ENCODE results near the gene ARHGAP26. TPM values are rescaled to one million over a fixed set of nuclear protein-coding genes. Genes with fewer than 3 reads are reported as not detected.
A peak's percentile ranks its signal among the peaks of the same experiment; 100 is the strongest.

ARHGAP26 gene
- total and polyA plus RNA-seq, 2 of the 4 experiments (the other 2 are of a cell fraction), result 0.54 to 0.56 TPM

DNA sequence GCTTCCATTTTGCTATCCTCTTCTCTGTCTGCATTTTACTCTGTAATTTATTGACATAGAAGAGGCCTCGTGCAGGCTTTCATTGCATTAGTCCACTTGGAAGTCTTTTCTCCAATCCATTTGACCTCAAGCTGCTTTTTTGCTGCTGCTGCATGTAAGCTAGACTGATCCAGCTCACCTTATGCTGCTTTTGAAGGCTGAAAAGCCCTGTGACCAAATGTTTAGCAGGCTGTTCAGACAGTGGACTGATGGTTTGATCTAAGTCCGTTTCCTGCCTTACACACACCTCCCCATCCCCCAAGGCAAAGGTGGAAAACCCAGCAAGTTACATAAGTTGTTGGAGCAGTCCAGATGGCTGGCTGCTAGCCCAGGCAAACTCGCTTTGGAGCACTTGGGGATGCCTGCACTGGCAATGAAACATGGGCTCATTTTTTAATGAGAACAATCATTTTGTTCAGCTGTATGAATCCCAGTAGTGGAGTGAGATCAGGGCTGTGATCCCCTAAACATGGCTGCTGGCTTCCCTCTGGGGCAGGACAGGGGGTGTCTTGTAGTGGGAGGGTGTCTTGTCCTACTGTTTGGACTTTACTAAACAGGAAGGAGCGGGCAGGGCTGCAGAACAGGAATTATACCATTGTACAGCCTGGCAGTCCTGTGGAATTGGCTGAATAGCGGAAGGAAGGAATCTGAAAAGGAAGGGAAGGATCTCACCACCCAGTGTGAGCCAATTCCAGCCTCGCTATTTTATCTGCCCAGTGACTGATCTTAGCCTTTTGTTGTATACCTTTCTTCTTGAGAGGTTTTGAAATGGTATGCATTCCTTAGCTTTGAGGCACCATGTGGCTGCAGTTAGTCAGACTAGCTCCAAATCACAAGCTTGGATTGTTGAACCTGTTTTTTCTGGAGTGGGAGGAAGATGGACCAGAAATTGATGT lies 212.0 kb downstream of the ARHGAP26 start:
- peaks cover 28% of the 10 kb centered on the region for H3K9me1 ChIP-seq (ENCODE audit: insufficient read depth, low read length)
- H3K56ac ChIP-seq (ENCODE audit: extremely low read depth, insufficient read depth, low read length), result peak overlapping the region; percentile 42; the same call in 1 of the 2 replicates
- peak overlapping the region; percentile 31 to 91 for H4K8ac ChIP-seq (ENCODE audit: low read depth in 2 of 2, low read length in 2 of 2)
- peak overlapping the region; percentile 70 for H4K91ac ChIP-seq (ENCODE audit: insufficient read depth, low read depth, low read length)
- H3K79me1 ChIP-seq (ENCODE audit: low read depth in 1 of 2, low read length in 2 of 2), result no peaks in the 10 kb centered on the region; a peak in 1 of 4 replicates
- peak overlapping the region; percentile 77; the same call in 1 of the 2 replicates for H3K23ac ChIP-seq (ENCODE audit: low read depth, low read length)
- no TSS peak for BruUV-seq (replicated peaks)
- no peaks in the 10 kb centered on the region for H3K36me3 ChIP-seq (ENCODE audit: control insufficient read depth, insufficient read depth, low read length)
- peak; percentile 80 for ATAC-seq (ENCODE audit: low read depth)
- peaks cover 24% of the 10 kb centered on the region for H3K4me1 ChIP-seq (ENCODE audit: control insufficient read depth, insufficient read depth, low read length)
- H2BK5ac ChIP-seq (ENCODE audit: low read depth, low read length, poor library complexity, severe bottlenecking), result peak overlapping the region; percentile 88
- in situ Hi-C loops (cut with MboI; ENCODE audit: low sequenced_read_pairs), result no loop called here
- ChIA-PET CTCF (no interaction called here), POLR2A (ENCODE audit: unreplicated experiment) (no interaction called here)
- TF ChIP-seq MXI1 (IDR thresholded peaks at IDR 0.05; ENCODE audit: borderline replicate concordance, low read depth, low read length) (no peak), BHLHE40 (IDR thresholded peaks at IDR 0.05; ENCODE audit: low read depth, low read length) (no peak), NFE2L2 (IDR thresholded peaks at IDR 0.05; ENCODE audit: low read depth, low read length) (no peak), SMC3 (IDR thresholded peaks at IDR 0.05; ENCODE audit: low read depth, low read length) (no peak), CEBPB (IDR thresholded peaks at IDR 0.05; ENCODE audit: low read depth, low read length) (peak; percentile 46; the same call in 1 of the 2 replicates), FOS (IDR thresholded peaks at IDR 0.05; ENCODE audit: low read depth, low read length) (no peak), RCOR1 (IDR thresholded peaks at IDR 0.05; ENCODE audit: insufficient replicate concordance, low read length) (peak; percentile 38)
- TF ChIP-seq, protein P1, sequence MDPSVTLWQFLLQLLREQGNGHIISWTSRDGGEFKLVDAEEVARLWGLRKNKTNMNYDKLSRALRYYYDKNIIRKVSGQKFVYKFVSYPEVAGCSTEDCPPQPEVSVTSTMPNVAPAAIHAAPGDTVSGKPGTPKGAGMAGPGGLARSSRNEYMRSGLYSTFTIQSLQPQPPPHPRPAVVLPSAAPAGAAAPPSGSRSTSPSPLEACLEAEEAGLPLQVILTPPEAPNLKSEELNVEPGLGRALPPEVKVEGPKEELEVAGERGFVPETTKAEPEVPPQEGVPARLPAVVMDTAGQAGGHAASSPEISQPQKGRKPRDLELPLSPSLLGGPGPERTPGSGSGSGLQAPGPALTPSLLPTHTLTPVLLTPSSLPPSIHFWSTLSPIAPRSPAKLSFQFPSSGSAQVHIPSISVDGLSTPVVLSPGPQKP (IDR thresholded peaks at IDR 0.05; ENCODE audit: borderline replicate concordance, low read depth, low read length), result no peak
- TF ChIP-seq, protein P2, sequence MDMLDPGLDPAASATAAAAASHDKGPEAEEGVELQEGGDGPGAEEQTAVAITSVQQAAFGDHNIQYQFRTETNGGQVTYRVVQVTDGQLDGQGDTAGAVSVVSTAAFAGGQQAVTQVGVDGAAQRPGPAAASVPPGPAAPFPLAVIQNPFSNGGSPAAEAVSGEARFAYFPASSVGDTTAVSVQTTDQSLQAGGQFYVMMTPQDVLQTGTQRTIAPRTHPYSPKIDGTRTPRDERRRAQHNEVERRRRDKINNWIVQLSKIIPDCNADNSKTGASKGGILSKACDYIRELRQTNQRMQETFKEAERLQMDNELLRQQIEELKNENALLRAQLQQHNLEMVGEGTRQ (IDR thresholded peaks at IDR 0.05; ENCODE audit: low read depth, low read length), result no peak
- dilution Hi-C loops (cut with HindIII; ENCODE audit: low sequenced_read_pairs, unreplicated experiment), result no loop called here
- H3K9me3 ChIP-seq (ENCODE audit: control insufficient read depth, insufficient read depth, low read length), result no peaks in the 10 kb centered on the region
- peak overlapping the region; percentile 79 for H2AK9ac ChIP-seq (replicated peaks; ENCODE audit: low read depth, low read length, poor library complexity)
- peak overlapping the region; percentile 21; the same call in 1 of the 2 replicates for H3K4me2 ChIP-seq (ENCODE audit: low read depth, low read length)
- peak overlapping the region; percentile 86 for H2BK120ac ChIP-seq (ENCODE audit: low read depth, low read length)
- intact Hi-C loops (cut with micrococcal nuclease), result no loop called here
- 57% methylated on average over 1 of the region's 6 CpGs; no CpG with 5 or more reads in 1 of the 2 experiments for WGBS, 2 experiments (ENCODE audit: extremely low coverage in 2 of 2, insufficient read length in 1 of 2)
- peak overlapping the region; percentile 9; the same call in 1 of the 2 replicates for H4K5ac ChIP-seq (ENCODE audit: low read depth, low read length)
- peak overlapping the region; percentile 83 for H2AK5ac ChIP-seq (ENCODE audit: low read depth, low read length)
- peak; percentile 92 for DNase-seq
- no peak overlapping the region for H3K9ac ChIP-seq (ENCODE audit: low read depth, low read length)
- peak overlapping the region; percentile 83 for H2BK20ac ChIP-seq (ENCODE audit: low read depth, low read length)
- H3K27me3 ChIP-seq (ENCODE audit: control insufficient read depth, insufficient read depth, low read length), result no peaks in the 10 kb centered on the region
- no peaks in the 10 kb centered on the region for H4K20me1 ChIP-seq (ENCODE audit: insufficient read depth, low read length)
- H2BK15ac ChIP-seq (ENCODE audit: low read depth, low read length), result peak overlapping the region; percentile 78
- peak overlapping the region; percentile 93 for H3K4ac ChIP-seq (ENCODE audit: low read depth, low read length)
- peak overlapping the region; percentile 88 for H2AFZ ChIP-seq (replicated peaks; ENCODE audit: low read length, poor library complexity)
- peak overlapping the region; percentile 69 for H3K14ac ChIP-seq (replicated peaks; ENCODE audit: low read depth, low read length)
- peak overlapping the region; percentile 28 for H3K18ac ChIP-seq (ENCODE audit: low read depth, low read length)
- no peak overlapping the region for H3K4me3 ChIP-seq (ENCODE audit: insufficient read depth, low read depth, low read length)
- peak overlapping the region; percentile 35 for H3K27ac ChIP-seq (ENCODE audit: insufficient read depth, low read length)
